ENCODE data around the gene CDH20. TPM values are rescaled to one million over a fixed set of nuclear protein-coding genes. Genes with fewer than 3 reads are reported as not detected.

Gene CDH20
- total RNA-seq, 2 experiments from 2014 or later: not detected

DNA sequence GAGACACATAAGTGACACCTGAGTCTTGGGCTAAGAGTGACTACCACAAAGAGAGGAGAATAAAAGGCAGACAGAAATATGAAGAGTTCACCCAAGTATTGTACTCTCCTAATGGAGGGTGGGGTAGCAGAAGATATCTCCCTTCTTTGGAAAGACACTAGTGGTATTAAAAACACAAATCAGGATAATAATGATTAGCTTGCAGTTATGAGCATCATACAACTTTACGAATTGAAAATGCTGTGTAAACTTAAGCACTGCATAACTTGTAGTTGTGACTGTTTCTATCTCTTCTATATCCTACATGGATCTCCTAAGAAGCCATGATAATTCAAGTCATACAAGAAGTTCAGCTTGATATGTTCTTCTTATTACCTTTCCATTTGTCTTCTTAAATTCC is 38.1 kb upstream of the CDH20 start:
- no peak overlapping the region for H3K4me2 ChIP-seq (ENCODE audit: low read length)
- H3K9me3 ChIP-seq (ENCODE audit: low read length): no peaks in the 10 kb centered on the region
- H3K4me1 ChIP-seq (ENCODE audit: insufficient read depth, low read length, poor library complexity, severe bottlenecking): no peaks in the 10 kb centered on the region
- no peaks in the 10 kb centered on the region for H3K36me3 ChIP-seq (ENCODE audit: insufficient read depth, low read length)
- H4K20me1 ChIP-seq (ENCODE audit: insufficient read depth, low read length): no peaks in the 10 kb centered on the region
- H3K79me2 ChIP-seq (ENCODE audit: insufficient read depth, low read depth, low read length): no peaks in the 10 kb centered on the region
- no peak for DNase-seq (ENCODE audit: low spot score)
- no TSS peak for BruUV-seq (replicated peaks)
- no peak overlapping the region for H3K4me3 ChIP-seq (ENCODE audit: low read depth, low read length, poor library complexity, severe bottlenecking)
- no peak overlapping the region for H2AFZ ChIP-seq (ENCODE audit: low read length)
- TF ChIP-seq, protein P1, sequence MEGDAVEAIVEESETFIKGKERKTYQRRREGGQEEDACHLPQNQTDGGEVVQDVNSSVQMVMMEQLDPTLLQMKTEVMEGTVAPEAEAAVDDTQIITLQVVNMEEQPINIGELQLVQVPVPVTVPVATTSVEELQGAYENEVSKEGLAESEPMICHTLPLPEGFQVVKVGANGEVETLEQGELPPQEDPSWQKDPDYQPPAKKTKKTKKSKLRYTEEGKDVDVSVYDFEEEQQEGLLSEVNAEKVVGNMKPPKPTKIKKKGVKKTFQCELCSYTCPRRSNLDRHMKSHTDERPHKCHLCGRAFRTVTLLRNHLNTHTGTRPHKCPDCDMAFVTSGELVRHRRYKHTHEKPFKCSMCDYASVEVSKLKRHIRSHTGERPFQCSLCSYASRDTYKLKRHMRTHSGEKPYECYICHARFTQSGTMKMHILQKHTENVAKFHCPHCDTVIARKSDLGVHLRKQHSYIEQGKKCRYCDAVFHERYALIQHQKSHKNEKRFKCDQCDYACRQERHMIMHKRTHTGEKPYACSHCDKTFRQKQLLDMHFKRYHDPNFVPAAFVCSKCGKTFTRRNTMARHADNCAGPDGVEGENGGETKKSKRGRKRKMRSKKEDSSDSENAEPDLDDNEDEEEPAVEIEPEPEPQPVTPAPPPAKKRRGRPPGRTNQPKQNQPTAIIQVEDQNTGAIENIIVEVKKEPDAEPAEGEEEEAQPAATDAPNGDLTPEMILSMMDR (conservative IDR thresholded peaks at IDR 0.05; ENCODE audit: low read length): no peak
- no peak for TF ChIP-seq EZH2phosphoT487 (IDR thresholded peaks at IDR 0.05; ENCODE audit: borderline replicate concordance, low read depth, low read length)
- intact Hi-C loops (cut with micrococcal nuclease; ENCODE audit: unreplicated experiment): no loop called here
- ChIA-PET POLR2A (no interaction called here), CTCF (ENCODE audit: unreplicated experiment) (no interaction called here)
- H3K27ac ChIP-seq (ENCODE audit: low read depth, low read length, poor library complexity, severe bottlenecking): no peak overlapping the region
- no peaks in the 10 kb centered on the region for H3K9me2 ChIP-seq (ENCODE audit: insufficient read depth, low read length)

DNA sequence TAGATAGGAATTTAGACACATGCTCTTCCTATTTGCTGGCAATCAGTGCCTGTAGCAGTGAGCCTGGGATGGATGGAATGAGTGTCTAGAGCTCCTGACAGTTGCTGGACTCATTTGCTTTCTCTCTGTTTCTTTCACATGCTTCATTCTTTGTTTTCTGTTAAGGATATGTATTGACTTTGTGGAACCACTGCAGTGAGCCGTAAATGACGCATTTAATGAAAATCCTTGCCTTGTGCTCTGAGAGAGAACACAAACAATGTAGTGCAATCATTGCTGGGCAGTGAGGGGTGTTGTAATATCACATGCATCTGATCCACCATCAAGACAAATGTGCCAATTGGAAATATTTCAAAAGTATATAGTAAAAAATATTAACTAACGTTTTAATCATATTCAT is 25.2 kb upstream of the CDH20 start:
- BruUV-seq (replicated peaks): no TSS peak
- ChIA-PET CTCF (ENCODE audit: unreplicated experiment) (no interaction called here), POLR2A (no interaction called here)
- Histone ChIP-seq H3K4me1 (ENCODE audit: insufficient read depth, low read length, poor library complexity, severe bottlenecking) (no peaks in the 10 kb centered on the region), H3K27ac (ENCODE audit: low read depth, low read length, poor library complexity, severe bottlenecking) (no peak overlapping the region), H3K9me2 (ENCODE audit: insufficient read depth, low read length) (no peaks in the 10 kb centered on the region), H2AFZ (ENCODE audit: low read length) (no peak overlapping the region), H3K9me3 (ENCODE audit: low read length) (no peaks in the 10 kb centered on the region), H3K4me2 (ENCODE audit: low read length) (no peak overlapping the region), H4K20me1 (ENCODE audit: insufficient read depth, low read length) (no peaks in the 10 kb centered on the region), H3K36me3 (ENCODE audit: insufficient read depth, low read length) (no peaks in the 10 kb centered on the region), H3K79me2 (ENCODE audit: insufficient read depth, low read depth, low read length) (no peaks in the 10 kb centered on the region), H3K4me3 (ENCODE audit: low read depth, low read length, poor library complexity, severe bottlenecking) (no peak overlapping the region)
- TF ChIP-seq, protein P1 (conservative IDR thresholded peaks at IDR 0.05; ENCODE audit: low read length): no peak
- no peak for TF ChIP-seq EZH2phosphoT487 (IDR thresholded peaks at IDR 0.05; ENCODE audit: borderline replicate concordance, low read depth, low read length)
- no peak for DNase-seq (ENCODE audit: low spot score)
- intact Hi-C loops (cut with micrococcal nuclease; ENCODE audit: unreplicated experiment): no loop called here

DNA sequence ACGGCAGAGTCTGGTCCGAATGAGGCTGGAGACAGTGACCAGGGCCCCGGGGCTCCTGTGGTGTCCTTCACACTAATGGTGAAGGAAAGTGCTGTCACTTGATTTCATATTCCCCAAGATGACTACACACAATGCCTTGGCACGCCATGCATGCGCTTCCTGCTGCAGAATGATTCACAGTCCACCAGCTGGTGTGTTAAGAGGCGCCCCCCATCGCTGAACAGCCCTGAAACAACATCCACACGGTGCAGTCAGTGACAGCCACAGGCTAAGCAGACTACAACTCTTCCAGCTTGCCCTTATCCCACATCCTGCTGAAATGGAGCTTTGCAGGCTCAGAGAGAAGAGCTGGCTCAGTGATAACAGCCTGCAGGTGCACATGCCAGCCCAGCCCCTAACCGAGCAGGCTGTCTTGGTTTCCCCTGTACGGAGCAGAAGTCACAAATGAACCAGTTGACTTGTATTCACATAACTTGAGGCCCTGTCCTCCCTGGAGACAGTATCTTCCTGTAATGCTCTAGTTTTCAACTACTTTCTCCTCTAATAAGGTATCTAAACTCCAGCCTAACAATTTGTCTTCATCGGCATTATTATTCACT is 24.3 kb upstream of the CDH20 start:
- Histone ChIP-seq H3K9me3 (ENCODE audit: low read length) (no peaks in the 10 kb centered on the region), H3K9me2 (ENCODE audit: insufficient read depth, low read length) (no peaks in the 10 kb centered on the region), H3K27ac (ENCODE audit: low read depth, low read length, poor library complexity, severe bottlenecking) (no peak overlapping the region), H2AFZ (ENCODE audit: low read length) (no peak overlapping the region), H3K4me3 (ENCODE audit: low read depth, low read length, poor library complexity, severe bottlenecking) (no peak overlapping the region), H4K20me1 (ENCODE audit: insufficient read depth, low read length) (no peaks in the 10 kb centered on the region), H3K79me2 (ENCODE audit: insufficient read depth, low read depth, low read length) (no peaks in the 10 kb centered on the region), H3K4me1 (ENCODE audit: insufficient read depth, low read length, poor library complexity, severe bottlenecking) (no peaks in the 10 kb centered on the region), H3K36me3 (ENCODE audit: insufficient read depth, low read length) (no peaks in the 10 kb centered on the region), H3K4me2 (ENCODE audit: low read length) (no peak overlapping the region)
- DNase-seq (ENCODE audit: low spot score): no peak
- BruUV-seq (replicated peaks): no TSS peak
- ChIA-PET POLR2A (no interaction called here), CTCF (ENCODE audit: unreplicated experiment) (no interaction called here)
- no peak for TF ChIP-seq EZH2phosphoT487 (IDR thresholded peaks at IDR 0.05; ENCODE audit: borderline replicate concordance, low read depth, low read length)
- TF ChIP-seq, protein P1 (conservative IDR thresholded peaks at IDR 0.05; ENCODE audit: low read length): no peak
- intact Hi-C loops (cut with micrococcal nuclease; ENCODE audit: unreplicated experiment): no loop called here
